ENCODE measurements around the gene VCP. TPM values are rescaled to one million over a fixed set of nuclear protein-coding genes. Genes with fewer than 3 reads are reported as not detected.

VCP gene
- total RNA-seq, 2 experiments from 2014 or later = 218 to 245 TPM

- no peak for ATAC-seq (ENCODE audit: poor library complexity)
- POLR2A ChIA-PET = interaction anchor here (0.6 to 3.8 kb wide), 8 partner anchors 9 to 1055 kb away, joined by 3 to 50 read pairs (median 5); partner anchors contain the start of genes ATOSB, FANCG, UBAP2 and VCP
- DNase-seq = no peak
- Histone ChIP-seq H3K9me3 (ENCODE audit: control insufficient read depth in 1 of 2, insufficient read depth in 1 of 2, low read length in 2 of 2) (no peaks in the 10 kb centered on the region), H3K36me3 (ENCODE audit: insufficient read depth, low read length) (peaks cover 63% of the 10 kb centered on the region), H3K27me3 (ENCODE audit: control insufficient read depth in 1 of 2, insufficient read depth in 2 of 2, low read length in 2 of 2) (no peaks in the 10 kb centered on the region), H3K27ac (ENCODE audit: low read depth in 1 of 2, low read length in 2 of 2) (peak overlapping the region; percentile 77 to 94), H3K4me3 (ENCODE audit: low read length) (peak overlapping the region; percentile 99), H3K4me1 (ENCODE audit: insufficient read depth, low read length) (peaks cover 28% of the 10 kb centered on the region)
- no peak for TF ChIP-seq CTCF (IDR thresholded peaks at IDR 0.05)
- H3K36me3 Mint-ChIP-seq (ENCODE audit: low read depth) = peaks cover 63% of the 10 kb centered on the region
- intact Hi-C loops (cut with DNase I, micrococcal nuclease) = loop anchor here (1.0 to 10.0 kb wide), 6 partner anchors 8 to 1661 kb away; partner anchors contain the start of genes ATOSB (in 1 of the 2), CREB3 (in 1 of the 2) and TLN1 (in 1 of the 2)
- H3K4me3 Mint-ChIP-seq = peak overlapping the region; percentile 92
- H3K27ac Mint-ChIP-seq = peak overlapping the region; percentile 89
- no peaks in the 10 kb centered on the region for H3K9me3 Mint-ChIP-seq
- peaks cover 36% of the 10 kb centered on the region for H3K4me1 Mint-ChIP-seq (ENCODE audit: low read depth)
- CTCF ChIA-PET = interaction anchor here (0.9 to 2.9 kb wide), 6 partner anchors 8 to 204 kb away, joined by 3 to 28 read pairs (median 4); partner anchors contain the start of genes ATOSB and FANCG
- no peaks in the 10 kb centered on the region for H3K27me3 Mint-ChIP-seq
Measured at GRCh38 chr9:35103660-35104191, 31.3 kb upstream of the VCP start.

- peaks cover 57% of the 10 kb centered on the region for H3K36me3 ChIP-seq (ENCODE audit: insufficient read depth, low read length)
- ATAC-seq (ENCODE audit: poor library complexity) (peak; percentile 98), DNase-seq (peak; percentile 84 to 97 (median 90))
- Mint-ChIP-seq H3K36me3 (ENCODE audit: low read depth) (peaks cover 58% of the 10 kb centered on the region), H3K27ac (peak within 1 kb of the TSS; percentile 89), H3K27me3 (no peaks in the 10 kb centered on the region), H3K4me3 (peak within 1 kb of the TSS; percentile 92), H3K4me1 (ENCODE audit: low read depth) (peaks cover 36% of the 10 kb centered on the region), H3K9me3 (no peaks in the 10 kb centered on the region)
- no peak for TF ChIP-seq CTCF (IDR thresholded peaks at IDR 0.05)
- POLR2A ChIA-PET = interaction anchor here (0.6 to 3.8 kb wide), 8 partner anchors 8 to 1055 kb away, joined by 3 to 50 read pairs (median 5); partner anchors contain the start of genes ATOSB, FANCG, UBAP2 and VCP
- no peaks in the 10 kb centered on the region for H3K27me3 ChIP-seq (ENCODE audit: control insufficient read depth in 1 of 2, insufficient read depth in 2 of 2, low read length in 2 of 2)
- intact Hi-C loops (cut with DNase I, micrococcal nuclease) = loop anchor here (1.0 to 10.0 kb wide), 6 partner anchors 8 to 1662 kb away; partner anchors contain the start of genes ATOSB (in 1 of the 2), CREB3 (in 1 of the 2) and TLN1 (in 1 of the 2)
- peaks cover 28% of the 10 kb centered on the region for H3K4me1 ChIP-seq (ENCODE audit: insufficient read depth, low read length)
- H3K27ac ChIP-seq (ENCODE audit: low read depth in 1 of 2, low read length in 2 of 2) = peak within 1 kb of the TSS; percentile 77 to 94
- H3K9me3 ChIP-seq (ENCODE audit: control insufficient read depth in 1 of 2, insufficient read depth in 1 of 2, low read length in 2 of 2) = no peaks in the 10 kb centered on the region
- H3K4me3 ChIP-seq (ENCODE audit: low read length) = peak within 1 kb of the TSS; percentile 99
- CTCF ChIA-PET = interaction anchor here (0.9 to 2.9 kb wide), 6 partner anchors 9 to 203 kb away, joined by 3 to 28 read pairs (median 4); partner anchors contain the start of genes ATOSB and FANCG
Measured at GRCh38 chr9:35102769-35103659, 30.6 kb upstream of the VCP start, which contains the start of gene STOML2. STOML2 (minus strand) TSS chr9:35103131; CDS start chr9:35103094, 37 bp downstream.

- Histone ChIP-seq H3K4me1 (ENCODE audit: insufficient read depth, low read length) (peaks cover 28% of the 10 kb centered on the region), H3K27ac (ENCODE audit: low read depth in 1 of 2, low read length in 2 of 2) (peak overlapping the region; percentile 77 to 94), H3K4me3 (ENCODE audit: low read length) (peak overlapping the region; percentile 99), H3K27me3 (ENCODE audit: control insufficient read depth in 1 of 2, insufficient read depth in 2 of 2, low read length in 2 of 2) (no peaks in the 10 kb centered on the region), H3K36me3 (ENCODE audit: insufficient read depth, low read length) (peaks cover 51% of the 10 kb centered on the region), H3K9me3 (ENCODE audit: control insufficient read depth in 1 of 2, insufficient read depth in 1 of 2, low read length in 2 of 2) (no peaks in the 10 kb centered on the region)
- Mint-ChIP-seq H3K27me3 (no peaks in the 10 kb centered on the region), H3K36me3 (ENCODE audit: low read depth) (peaks cover 58% of the 10 kb centered on the region), H3K4me3 (peak overlapping the region; percentile 92), H3K9me3 (no peaks in the 10 kb centered on the region), H3K4me1 (ENCODE audit: low read depth) (peaks cover 36% of the 10 kb centered on the region), H3K27ac (peak overlapping the region; percentile 89)
- intact Hi-C loops (cut with DNase I, micrococcal nuclease) = loop anchor here in 1 of 2 experiments (5.0 to 10.0 kb wide), 3 partner anchors 435 to 1662 kb away; partner anchors contain the start of genes CREB3 and TLN1
- DNase-seq (no peak), ATAC-seq (ENCODE audit: poor library complexity) (peak; percentile 25)
- ChIA-PET POLR2A (interaction anchor here (1.0 to 3.8 kb wide), 5 partner anchors 8 to 31 kb away, joined by 3 to 50 read pairs (median 24); partner anchors contain the start of genes ATOSB, FANCG and VCP), CTCF (interaction anchor here (1.0 to 2.9 kb wide), 4 partner anchors 9 to 203 kb away, joined by 3 to 28 read pairs (median 8); partner anchors contain the start of genes ATOSB and FANCG)
- no peak for TF ChIP-seq CTCF (IDR thresholded peaks at IDR 0.05)
Measured at GRCh38 chr9:35102465-35102768, 30.0 kb upstream of the VCP start.
